ENCODE measurements around the gene R3HDML. TPM values are rescaled to one million over a fixed set of nuclear protein-coding genes. Genes with fewer than 3 reads are reported as not detected.

Gene R3HDML
- total RNA-seq, 2 experiments from 2014 or later: not detected

GRCh38 chr20:44399446-44399845 lies 62.6 kb downstream of the R3HDML start:
- Histone ChIP-seq H3K4me1 (ENCODE audit: insufficient read depth, low read length) (no peaks in the 10 kb centered on the region), H3K27ac (ENCODE audit: low read depth in 1 of 2, low read length in 2 of 2) (no peak overlapping the region), H3K9me3 (ENCODE audit: control insufficient read depth in 1 of 2, insufficient read depth in 1 of 2, low read length in 2 of 2) (no peaks in the 10 kb centered on the region), H3K27me3 (ENCODE audit: control insufficient read depth in 1 of 2, insufficient read depth in 2 of 2, low read length in 2 of 2) (no peaks in the 10 kb centered on the region), H3K36me3 (ENCODE audit: insufficient read depth, low read length) (no peaks in the 10 kb centered on the region), H3K4me3 (ENCODE audit: low read length) (no peak overlapping the region)
- no peaks in the 10 kb centered on the region for H3K4me1 Mint-ChIP-seq (ENCODE audit: low read depth)
- TF ChIP-seq CTCF (IDR thresholded peaks at IDR 0.05): no peak
- intact Hi-C loops (cut with DNase I, micrococcal nuclease): no loop called here
- H3K4me3 Mint-ChIP-seq: no peak overlapping the region
- peaks cover 10% of the 10 kb centered on the region for H3K27me3 Mint-ChIP-seq
- DNase-seq (no peak), ATAC-seq (ENCODE audit: poor library complexity) (no peak)
- ChIA-PET CTCF (no interaction called here), POLR2A (no interaction called here)
- no peak overlapping the region for H3K27ac Mint-ChIP-seq
- no peaks in the 10 kb centered on the region for H3K36me3 Mint-ChIP-seq (ENCODE audit: low read depth)
- no peaks in the 10 kb centered on the region for H3K9me3 Mint-ChIP-seq

- CTCF ChIA-PET: no interaction called here
- TF ChIP-seq CTCF (IDR thresholded peaks at IDR 0.05): no peak
- Mint-ChIP-seq H3K36me3 (ENCODE audit: low read depth) (no peaks in the 10 kb centered on the region), H3K27ac (no peak overlapping the region), H3K27me3 (peaks cover 10% of the 10 kb centered on the region), H3K4me3 (no peak overlapping the region), H3K4me1 (ENCODE audit: low read depth) (no peaks in the 10 kb centered on the region), H3K9me3 (no peaks in the 10 kb centered on the region)
- DNase-seq (no peak), ATAC-seq (ENCODE audit: poor library complexity) (no peak)
- Histone ChIP-seq H3K4me1 (ENCODE audit: insufficient read depth, low read length) (no peaks in the 10 kb centered on the region), H3K36me3 (ENCODE audit: insufficient read depth, low read length) (no peaks in the 10 kb centered on the region), H3K4me3 (ENCODE audit: low read length) (no peak overlapping the region), H3K27ac (ENCODE audit: low read depth in 1 of 2, low read length in 2 of 2) (no peak overlapping the region), H3K27me3 (ENCODE audit: control insufficient read depth in 1 of 2, insufficient read depth in 2 of 2, low read length in 2 of 2) (no peaks in the 10 kb centered on the region), H3K9me3 (ENCODE audit: control insufficient read depth in 1 of 2, insufficient read depth in 1 of 2, low read length in 2 of 2) (no peaks in the 10 kb centered on the region)
- intact Hi-C loops (cut with DNase I, micrococcal nuclease): no loop called here
- POLR2A ChIA-PET: no interaction called here
Measured at GRCh38 chr20:44400671-44400969, 63.8 kb downstream of the R3HDML start.

Other genes starting within 250 kb of the R3HDML start
- gene JPH2, start 149.9 kb upstream of the R3HDML start, total RNA-seq: not detected
- gene OSER1, start 126.3 kb upstream of the R3HDML start, total RNA-seq: 100 to 1,000 TPM; 172 TPM
- gene GDAP1L1, start 89.7 kb upstream of the R3HDML start, total RNA-seq: not detected
- 1 to 10 TPM; 3.2 to 3.4 TPM for gene FITM2, start 25.8 kb upstream of the R3HDML start, total RNA-seq
- not detected for gene HNF4A, start 18.7 kb downstream of the R3HDML start, total RNA-seq
- gene TTPAL, start 138.8 kb downstream of the R3HDML start, total RNA-seq: 1 to 10 TPM; 9.0 to 9.9 TPM
- gene SERINC3, start 185.0 kb downstream of the R3HDML start, total RNA-seq: 10 to 100 TPM; 39.5 to 40.2 TPM
- 1 to 10 TPM; 1.7 to 2.4 TPM for gene PKIG, start 245.5 kb downstream of the R3HDML start, total RNA-seq

Data from CD4-positive, alpha-beta T cell (primary cell).